Measurements from ENCODE around the gene OTUB2. TPM values are rescaled to one million over a fixed set of nuclear protein-coding genes. Genes with fewer than 3 reads are reported as not detected.

OTUB2 gene
- total and polyA plus RNA-seq, 2 experiments from 2014 or later = 1.3 to 1.9 TPM

GRCh38 chr14:93997916-93998870 lies 27.9 kb upstream of the OTUB2 start:
- Histone ChIP-seq H4K20me1 (ENCODE audit: insufficient read depth) (no peaks in the 10 kb centered on the region), H3K9ac (no peak overlapping the region), H3K36me3 (ENCODE audit: low read depth) (no peaks in the 10 kb centered on the region), H3F3A (ENCODE audit: insufficient read depth) (peaks cover 8% of the 10 kb centered on the region; the same call in 1 of the 2 replicates), H3K27me3 (replicated peaks; ENCODE audit: insufficient read depth) (no peaks in the 10 kb centered on the region; the same call in 1 of the 2 replicates), H3K9me2 (ENCODE audit: insufficient read depth) (no peaks in the 10 kb centered on the region), H3K4me1 (ENCODE audit: insufficient read depth) (peaks cover 13% of the 10 kb centered on the region), H3K4me2 (ENCODE audit: unreplicated experiment) (no peak overlapping the region), H2AFZ (no peak overlapping the region), H3K9me3 (ENCODE audit: low read depth) (no peaks in the 10 kb centered on the region), H3K4me3 (no peak overlapping the region), H3K79me2 (ENCODE audit: insufficient read depth) (no peaks in the 10 kb centered on the region), H3K27ac (no peak overlapping the region)
- DNase-seq = no peak
- in situ Hi-C loops (cut with MboI) = no loop called here
- TF ChIP-seq EZH2phosphoT487 (IDR thresholded peaks at IDR 0.05; ENCODE audit: insufficient read depth, low read depth) (no peak), EZH2 (IDR thresholded peaks at IDR 0.05; ENCODE audit: insufficient read depth, poor library complexity, severe bottlenecking) (no peak)
- 89 to 92% methylated on average over 14 to 17 of the region's 17 CpGs for WGBS, 2 experiments (ENCODE audit: low coverage in 1 of 2, low lambda C conversion rate in 2 of 2, missing lambda C conversion rate in 2 of 2)

- Histone ChIP-seq H3K36me3 (ENCODE audit: low read depth) (no peaks in the 10 kb centered on the region), H3K4me2 (ENCODE audit: unreplicated experiment) (no peak overlapping the region), H4K20me1 (ENCODE audit: insufficient read depth) (no peaks in the 10 kb centered on the region), H3K27ac (no peak overlapping the region), H3K9me2 (ENCODE audit: insufficient read depth) (no peaks in the 10 kb centered on the region), H3K9ac (no peak overlapping the region), H3K4me1 (ENCODE audit: insufficient read depth) (peaks cover 13% of the 10 kb centered on the region), H3K27me3 (replicated peaks; ENCODE audit: insufficient read depth) (peaks cover 5% of the 10 kb centered on the region; the same call in 1 of the 2 replicates), H3K4me3 (no peak overlapping the region), H3K79me2 (ENCODE audit: insufficient read depth) (no peaks in the 10 kb centered on the region), H3K9me3 (ENCODE audit: low read depth) (no peaks in the 10 kb centered on the region), H3F3A (ENCODE audit: insufficient read depth) (peaks cover 8% of the 10 kb centered on the region; the same call in 1 of the 2 replicates), H2AFZ (no peak overlapping the region)
- in situ Hi-C loops (cut with MboI) = no loop called here
- 93 to 96% methylated on average over 7 of the region's 7 CpGs for WGBS, 2 experiments (ENCODE audit: low coverage in 1 of 2, low lambda C conversion rate in 2 of 2, missing lambda C conversion rate in 2 of 2)
- no peak for DNase-seq
- no peak for TF ChIP-seq EZH2phosphoT487 (IDR thresholded peaks at IDR 0.05; ENCODE audit: insufficient read depth, low read depth)
- no peak for TF ChIP-seq EZH2 (IDR thresholded peaks at IDR 0.05; ENCODE audit: insufficient read depth, poor library complexity, severe bottlenecking)
Measured at GRCh38 chr14:93998871-93999403, 27.2 kb upstream of the OTUB2 start.

- DNase-seq = no peak
- no peaks in the 10 kb centered on the region for H3K79me2 ChIP-seq (ENCODE audit: insufficient read depth)
- H3K36me3 ChIP-seq (ENCODE audit: low read depth) = no peaks in the 10 kb centered on the region
- H3K4me2 ChIP-seq (ENCODE audit: unreplicated experiment) = no peak overlapping the region
- peaks cover 5% of the 10 kb centered on the region; the same call in 1 of the 2 replicates for H3K27me3 ChIP-seq (replicated peaks; ENCODE audit: insufficient read depth)
- no peaks in the 10 kb centered on the region for H3K9me3 ChIP-seq (ENCODE audit: low read depth)
- no peak overlapping the region for H2AFZ ChIP-seq
- in situ Hi-C loops (cut with MboI) = no loop called here
- no peak overlapping the region for H3K27ac ChIP-seq
- H3K9ac ChIP-seq = no peak overlapping the region
- peaks cover 11% of the 10 kb centered on the region for H3K4me1 ChIP-seq (ENCODE audit: insufficient read depth)
- TF ChIP-seq EZH2 (IDR thresholded peaks at IDR 0.05; ENCODE audit: insufficient read depth, poor library complexity, severe bottlenecking) (no peak), EZH2phosphoT487 (IDR thresholded peaks at IDR 0.05; ENCODE audit: insufficient read depth, low read depth) (no peak)
- WGBS, 2 experiments (ENCODE audit: low coverage in 1 of 2, low lambda C conversion rate in 2 of 2, missing lambda C conversion rate in 2 of 2) = 70 to 75% methylated on average over 8 of the region's 8 CpGs
- H4K20me1 ChIP-seq (ENCODE audit: insufficient read depth) = no peaks in the 10 kb centered on the region
- no peaks in the 10 kb centered on the region for H3K9me2 ChIP-seq (ENCODE audit: insufficient read depth)
- H3F3A ChIP-seq (ENCODE audit: insufficient read depth) = peaks cover 8% of the 10 kb centered on the region; the same call in 1 of the 2 replicates
- no peak overlapping the region for H3K4me3 ChIP-seq
Measured at GRCh38 chr14:93999573-93999972, 26.6 kb upstream of the OTUB2 start.

GRCh38 chr14:94000267-94000666 lies 25.9 kb upstream of the OTUB2 start:
- in situ Hi-C loops (cut with MboI) = loop anchor here (5.0 kb wide), 1 partner anchor 58 kb away; no protein-coding TSS in a partner anchor
- no peaks in the 10 kb centered on the region for H3K79me2 ChIP-seq (ENCODE audit: insufficient read depth)
- H3K4me1 ChIP-seq (ENCODE audit: insufficient read depth) = peaks cover 6% of the 10 kb centered on the region
- no peak overlapping the region for H3K4me3 ChIP-seq
- no peak for TF ChIP-seq EZH2 (IDR thresholded peaks at IDR 0.05; ENCODE audit: insufficient read depth, poor library complexity, severe bottlenecking)
- TF ChIP-seq EZH2phosphoT487 (IDR thresholded peaks at IDR 0.05; ENCODE audit: insufficient read depth, low read depth) = no peak
- no peak overlapping the region for H3K4me2 ChIP-seq (ENCODE audit: unreplicated experiment)
- 87 to 92% methylated on average over 6 of the region's 6 CpGs for WGBS, 2 experiments (ENCODE audit: low coverage in 1 of 2, low lambda C conversion rate in 2 of 2, missing lambda C conversion rate in 2 of 2)
- H3K27ac ChIP-seq = no peak overlapping the region
- H3F3A ChIP-seq (ENCODE audit: insufficient read depth) = peaks cover 8% of the 10 kb centered on the region; the same call in 1 of the 2 replicates
- no peak overlapping the region for H2AFZ ChIP-seq
- peaks cover 10% of the 10 kb centered on the region; the same call in 1 of the 2 replicates for H3K27me3 ChIP-seq (replicated peaks; ENCODE audit: insufficient read depth)
- no peaks in the 10 kb centered on the region for H3K9me3 ChIP-seq (ENCODE audit: low read depth)
- no peak for DNase-seq
- H3K9ac ChIP-seq = no peak overlapping the region
- H4K20me1 ChIP-seq (ENCODE audit: insufficient read depth) = no peaks in the 10 kb centered on the region
- H3K36me3 ChIP-seq (ENCODE audit: low read depth) = no peaks in the 10 kb centered on the region
- no peaks in the 10 kb centered on the region for H3K9me2 ChIP-seq (ENCODE audit: insufficient read depth)
